ENCODE results near the gene PPA1. TPM values are rescaled to one million over a fixed set of nuclear protein-coding genes. Genes with fewer than 3 reads are reported as not detected.

Gene PPA1
- total and polyA plus RNA-seq, 7 donors, result 51.2 to 273 (median 99.5) TPM

DNA sequence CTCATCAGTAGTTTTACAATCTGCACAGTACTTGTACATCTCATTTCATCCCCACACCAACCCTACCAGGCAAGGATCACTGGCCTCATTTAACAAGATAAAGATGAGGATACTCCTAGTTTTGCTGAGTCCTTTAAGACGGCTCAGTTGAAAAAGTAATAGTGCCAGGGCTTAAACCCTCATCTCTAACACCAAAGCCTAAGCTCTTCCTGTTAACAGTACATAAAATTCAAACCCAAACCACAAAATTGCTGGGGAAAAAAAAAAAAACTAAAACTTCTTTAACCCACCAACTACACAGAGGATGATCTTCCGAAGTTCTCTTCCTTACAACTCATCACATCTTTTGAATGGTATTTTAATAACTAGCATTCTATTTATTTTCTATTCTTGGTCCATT, 64.2 kb downstream of the PPA1 start:
- Histone ChIP-seq H3K9me3 (no peaks in the 10 kb centered on the region), H3K27ac (peak overlapping the region in 3 of 4 donors; percentile 94 to 97 (median 95)), H3K27me3 (no peaks in the 10 kb centered on the region), H3K4me1 (peaks cover 0 to 54% (median 39%) of the 10 kb centered on the region in 4 donors), H3K4me3 (peak overlapping the region; percentile 79 to 95 (median 88)), H3K36me3 (peaks cover 0 to 13% (median 0%) of the 10 kb centered on the region in 4 donors)
- 28 to 34% methylated on average over 2 of the region's 2 CpGs for WGBS, 2 donors
- no peak for DNase-seq
- intact Hi-C loops (cut with DNase I), result no loop called here
- TF ChIP-seq EP300 (IDR thresholded peaks at IDR 0.05), result no peak
- TF ChIP-seq, protein P1, sequence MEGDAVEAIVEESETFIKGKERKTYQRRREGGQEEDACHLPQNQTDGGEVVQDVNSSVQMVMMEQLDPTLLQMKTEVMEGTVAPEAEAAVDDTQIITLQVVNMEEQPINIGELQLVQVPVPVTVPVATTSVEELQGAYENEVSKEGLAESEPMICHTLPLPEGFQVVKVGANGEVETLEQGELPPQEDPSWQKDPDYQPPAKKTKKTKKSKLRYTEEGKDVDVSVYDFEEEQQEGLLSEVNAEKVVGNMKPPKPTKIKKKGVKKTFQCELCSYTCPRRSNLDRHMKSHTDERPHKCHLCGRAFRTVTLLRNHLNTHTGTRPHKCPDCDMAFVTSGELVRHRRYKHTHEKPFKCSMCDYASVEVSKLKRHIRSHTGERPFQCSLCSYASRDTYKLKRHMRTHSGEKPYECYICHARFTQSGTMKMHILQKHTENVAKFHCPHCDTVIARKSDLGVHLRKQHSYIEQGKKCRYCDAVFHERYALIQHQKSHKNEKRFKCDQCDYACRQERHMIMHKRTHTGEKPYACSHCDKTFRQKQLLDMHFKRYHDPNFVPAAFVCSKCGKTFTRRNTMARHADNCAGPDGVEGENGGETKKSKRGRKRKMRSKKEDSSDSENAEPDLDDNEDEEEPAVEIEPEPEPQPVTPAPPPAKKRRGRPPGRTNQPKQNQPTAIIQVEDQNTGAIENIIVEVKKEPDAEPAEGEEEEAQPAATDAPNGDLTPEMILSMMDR (IDR thresholded peaks at IDR 0.05), result no peak
- no peak for TF ChIP-seq POLR2A (IDR thresholded peaks at IDR 0.05)
- TF ChIP-seq POLR2AphosphoS5 (IDR thresholded peaks at IDR 0.05), result no peak

DNA sequence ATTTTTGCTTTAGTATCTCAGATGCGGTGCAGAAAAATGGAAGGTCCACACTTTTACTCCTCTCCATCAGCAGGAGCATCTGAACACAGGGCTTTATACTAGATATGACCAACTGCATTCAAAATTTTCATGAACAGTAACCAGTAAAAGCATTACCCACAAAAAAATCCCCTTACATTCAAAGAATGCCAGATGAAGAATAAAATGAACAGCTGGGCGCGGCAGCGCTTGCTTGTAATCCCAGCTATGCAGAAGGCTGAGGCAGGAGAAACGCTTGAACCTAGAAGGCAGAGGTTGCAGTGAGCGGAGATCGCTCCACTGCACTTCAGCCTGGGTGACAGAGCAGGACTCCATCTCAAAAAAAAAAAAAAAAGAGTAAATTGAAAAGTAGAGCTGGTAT, 66.0 kb downstream of the PPA1 start:
- no peak overlapping the region for H3K27ac ChIP-seq
- H3K4me1 ChIP-seq, result peaks cover 0 to 70% (median 53%) of the 10 kb centered on the region in 4 donors
- TF ChIP-seq EP300 (IDR thresholded peaks at IDR 0.05) (no peak), POLR2AphosphoS5 (IDR thresholded peaks at IDR 0.05) (no peak), POLR2A (IDR thresholded peaks at IDR 0.05) (no peak)
- TF ChIP-seq, protein P1 (IDR thresholded peaks at IDR 0.05), result no peak
- no peaks in the 10 kb centered on the region for H3K9me3 ChIP-seq
- intact Hi-C loops (cut with DNase I), result no loop called here
- WGBS, 2 donors, result 86 to 88% methylated on average over 7 of the region's 7 CpGs
- DNase-seq, result no peak
- no peak overlapping the region for H3K4me3 ChIP-seq
- H3K36me3 ChIP-seq, result peaks cover 0 to 13% (median 0%) of the 10 kb centered on the region in 4 donors
- H3K27me3 ChIP-seq, result no peaks in the 10 kb centered on the region

DNA sequence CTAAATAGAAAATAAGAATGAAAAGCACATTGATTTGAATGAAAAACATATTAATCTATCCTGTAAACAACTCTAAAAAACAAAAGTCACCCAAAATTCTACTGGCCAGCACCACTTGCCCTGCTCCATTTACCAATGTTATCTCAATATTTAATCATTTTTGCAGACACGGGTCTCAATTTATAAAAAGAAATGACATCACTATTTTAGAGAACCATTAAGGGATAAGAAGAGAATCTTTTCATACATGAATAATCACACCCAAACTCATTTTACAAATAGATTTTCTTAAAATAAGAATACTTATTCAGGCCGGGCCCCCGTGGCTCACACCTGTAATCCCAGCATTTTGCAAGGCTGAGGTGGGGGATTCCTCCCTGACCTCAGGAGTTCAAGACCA, 66.8 kb downstream of the PPA1 start:
- TF ChIP-seq, protein P1 (IDR thresholded peaks at IDR 0.05), result no peak
- no peak for TF ChIP-seq POLR2A (IDR thresholded peaks at IDR 0.05)
- TF ChIP-seq EP300 (IDR thresholded peaks at IDR 0.05), result no peak
- TF ChIP-seq POLR2AphosphoS5 (IDR thresholded peaks at IDR 0.05), result no peak
- Histone ChIP-seq H3K27ac (no peak overlapping the region), H3K9me3 (no peaks in the 10 kb centered on the region), H3K4me3 (no peak overlapping the region), H3K27me3 (no peaks in the 10 kb centered on the region), H3K4me1 (peaks cover 0 to 77% (median 57%) of the 10 kb centered on the region in 4 donors), H3K36me3 (peaks cover 0 to 16% (median 0%) of the 10 kb centered on the region in 4 donors)
- DNase-seq, result no peak
- intact Hi-C loops (cut with DNase I), result no loop called here
- 81 to 85% methylated on average over 3 of the region's 3 CpGs for WGBS, 2 donors

DNA sequence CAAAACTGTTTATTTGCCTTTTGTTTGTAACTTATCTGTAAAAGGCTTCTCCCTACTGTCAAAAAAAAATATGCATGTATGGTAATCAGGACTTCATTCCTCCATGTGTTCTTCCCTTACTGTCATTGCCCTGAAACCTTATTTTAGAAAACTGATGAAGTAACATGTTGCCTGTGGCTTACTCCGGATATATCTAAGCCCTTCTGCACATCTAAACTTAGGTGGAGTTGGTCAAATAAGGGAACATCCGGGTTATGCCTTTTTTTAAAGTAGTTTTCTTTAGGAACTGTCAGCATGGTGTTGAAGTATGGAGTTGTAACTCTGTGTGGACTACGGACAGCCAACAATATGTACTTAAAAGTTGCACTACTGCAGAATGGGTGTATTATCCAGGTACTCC, 69.1 kb downstream of the PPA1 start:
- DNase-seq, result no peak
- Histone ChIP-seq H3K36me3 (peaks cover 0 to 36% (median 2%) of the 10 kb centered on the region in 4 donors), H3K4me1 (peaks cover 0 to 68% (median 51%) of the 10 kb centered on the region in 4 donors), H3K4me3 (no peak overlapping the region), H3K27me3 (no peaks in the 10 kb centered on the region), H3K9me3 (no peaks in the 10 kb centered on the region), H3K27ac (no peak overlapping the region)
- no peak for TF ChIP-seq POLR2A (IDR thresholded peaks at IDR 0.05)
- TF ChIP-seq POLR2AphosphoS5 (IDR thresholded peaks at IDR 0.05), result no peak
- TF ChIP-seq EP300 (IDR thresholded peaks at IDR 0.05), result no peak
- TF ChIP-seq, protein P1 (IDR thresholded peaks at IDR 0.05), result no peak
- intact Hi-C loops (cut with DNase I), result no loop called here
- 72 to 76% methylated on average over 3 of the region's 3 CpGs for WGBS, 2 donors

DNA sequence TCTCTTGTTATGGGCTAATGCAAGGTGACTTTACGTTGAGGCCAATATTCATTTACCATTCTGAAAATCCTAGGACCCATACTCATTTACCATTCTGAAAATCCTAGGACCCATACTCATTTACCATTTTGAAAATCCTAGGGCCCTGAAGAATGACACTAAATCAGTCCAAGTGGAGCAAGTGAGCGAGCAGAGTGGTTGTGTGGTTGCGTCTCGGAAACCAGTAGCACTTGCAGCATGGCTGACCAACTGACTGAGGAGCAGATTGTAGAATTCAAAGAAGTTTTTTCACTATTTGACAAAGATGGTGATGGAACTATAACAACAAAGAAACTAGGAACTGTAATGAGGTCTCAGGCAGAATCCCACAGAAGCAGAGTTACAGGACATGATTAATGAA, 69.8 kb downstream of the PPA1 start:
- TF ChIP-seq, protein P1 (IDR thresholded peaks at IDR 0.05), result no peak
- no peak for TF ChIP-seq POLR2AphosphoS5 (IDR thresholded peaks at IDR 0.05)
- no peak for TF ChIP-seq POLR2A (IDR thresholded peaks at IDR 0.05)
- no peak for TF ChIP-seq EP300 (IDR thresholded peaks at IDR 0.05)
- Histone ChIP-seq H3K4me1 (peaks cover 0 to 61% (median 44%) of the 10 kb centered on the region in 4 donors), H3K4me3 (no peak overlapping the region), H3K9me3 (no peaks in the 10 kb centered on the region), H3K27me3 (no peaks in the 10 kb centered on the region), H3K27ac (no peak overlapping the region), H3K36me3 (peaks cover 0 to 43% (median 2%) of the 10 kb centered on the region in 4 donors)
- no peak for DNase-seq
- 97% methylated on average over 4 of the region's 4 CpGs for WGBS, 2 donors
- intact Hi-C loops (cut with DNase I), result no loop called here

Data from sigmoid colon (tissue), 7 donors.